ENCODE measurements around the gene CSF2.

DNA sequence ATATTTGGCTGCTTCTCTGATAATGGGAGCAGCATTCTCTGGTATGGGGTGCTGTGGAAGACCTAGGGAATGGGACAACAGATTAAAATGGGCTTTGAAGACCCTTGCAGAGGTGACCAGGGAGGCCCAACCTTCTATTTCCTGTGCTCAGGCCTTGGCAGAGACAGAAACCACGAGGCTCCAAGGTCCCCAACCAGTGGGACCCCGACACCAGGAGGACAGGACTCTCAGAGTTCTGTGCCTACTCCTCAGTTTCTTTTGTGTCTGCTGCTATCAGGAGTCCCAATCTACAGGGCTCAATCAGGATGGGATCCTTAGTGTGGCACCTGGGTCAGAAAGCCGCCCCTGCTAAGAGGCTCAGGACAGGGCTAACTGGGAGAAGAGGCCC lies 29.3 kb downstream of the CSF2 start:
- TF ChIP-seq, protein P1, sequence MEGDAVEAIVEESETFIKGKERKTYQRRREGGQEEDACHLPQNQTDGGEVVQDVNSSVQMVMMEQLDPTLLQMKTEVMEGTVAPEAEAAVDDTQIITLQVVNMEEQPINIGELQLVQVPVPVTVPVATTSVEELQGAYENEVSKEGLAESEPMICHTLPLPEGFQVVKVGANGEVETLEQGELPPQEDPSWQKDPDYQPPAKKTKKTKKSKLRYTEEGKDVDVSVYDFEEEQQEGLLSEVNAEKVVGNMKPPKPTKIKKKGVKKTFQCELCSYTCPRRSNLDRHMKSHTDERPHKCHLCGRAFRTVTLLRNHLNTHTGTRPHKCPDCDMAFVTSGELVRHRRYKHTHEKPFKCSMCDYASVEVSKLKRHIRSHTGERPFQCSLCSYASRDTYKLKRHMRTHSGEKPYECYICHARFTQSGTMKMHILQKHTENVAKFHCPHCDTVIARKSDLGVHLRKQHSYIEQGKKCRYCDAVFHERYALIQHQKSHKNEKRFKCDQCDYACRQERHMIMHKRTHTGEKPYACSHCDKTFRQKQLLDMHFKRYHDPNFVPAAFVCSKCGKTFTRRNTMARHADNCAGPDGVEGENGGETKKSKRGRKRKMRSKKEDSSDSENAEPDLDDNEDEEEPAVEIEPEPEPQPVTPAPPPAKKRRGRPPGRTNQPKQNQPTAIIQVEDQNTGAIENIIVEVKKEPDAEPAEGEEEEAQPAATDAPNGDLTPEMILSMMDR (conservative IDR thresholded peaks at IDR 0.05 in 1 of 2, IDR thresholded peaks at IDR 0.05 in 1 of 2; ENCODE audit: extremely low read depth in 1 of 2, insufficient read depth in 1 of 2, low read depth in 1 of 2, low read length in 2 of 2): no peak
- no peak for TF ChIP-seq EZH2 (IDR thresholded peaks at IDR 0.05; ENCODE audit: borderline replicate concordance, low read length)

All from mammary epithelial cell (primary cell).